Activated T-cell treated with anti-CD3 and anti-CD28 coated beads, Interleukin-2, amount 50 U/mL, for 24 hours (primary cell): ENCODE measurements around the gene NBR1.
"Not testable (repeated sequence)": the region's sequence is repeated elsewhere in the genome, so short reads cannot be mapped to it uniquely, and the experiment has no call there.

ENCODE experiments used
- DNase-seq: peaks from one replicate; pipeline ENCODE4 v3.0.0-alpha.2; 2020
- H3K27ac Mint-ChIP-seq: 2 replicates; pipeline ENCODE4 v1.8.0; 2020; ENCODE audit warnings: mild to moderate bottlenecking, mixed read lengths
- H3K27me3 Mint-ChIP-seq: 2 replicates; pipeline ENCODE4 v1.8.0; 2020; ENCODE audit warnings: mixed read lengths
- H3K36me3 Mint-ChIP-seq: 2 replicates; pipeline ENCODE4 v1.8.0; 2020; ENCODE audit warnings: low read depth, mixed read lengths
- H3K4me1 Mint-ChIP-seq: 2 replicates; pipeline ENCODE4 v1.8.0; 2020; ENCODE audit warnings: low read depth, mixed read lengths
- H3K4me3 Mint-ChIP-seq: 2 replicates; pipeline ENCODE4 v1.8.0; 2020; ENCODE audit warnings: mild to moderate bottlenecking, moderate library complexity, mixed read lengths
- H3K9me3 Mint-ChIP-seq: 2 replicates; pipeline ENCODE4 v1.8.0; 2020; ENCODE audit warnings: mixed read lengths

NBR1 gene

DNA sequence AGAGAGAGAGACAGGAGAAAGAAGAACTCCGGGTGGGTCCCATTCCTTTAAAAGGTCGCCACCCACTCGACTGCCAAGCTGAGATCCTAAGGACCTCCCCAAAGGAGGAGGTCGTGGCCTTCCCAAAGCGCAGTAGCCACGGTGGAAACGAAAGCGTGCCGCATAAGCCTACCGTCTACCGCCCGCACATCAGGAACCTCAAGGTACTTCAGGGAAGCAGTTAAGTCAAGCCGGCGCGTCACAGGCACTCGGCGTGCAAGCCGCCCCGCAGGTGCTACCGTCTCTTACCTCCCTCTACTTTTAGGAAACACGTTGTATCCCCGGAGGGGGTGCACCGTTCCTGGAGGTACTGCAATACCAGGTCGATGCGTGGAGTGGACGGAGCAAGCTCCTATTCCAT lies 68.6 kb downstream of the NBR1 start:
- not testable (repeated sequence) for H3K4me3 Mint-ChIP-seq, H3K27ac Mint-ChIP-seq, H3K36me3 Mint-ChIP-seq, H3K27me3 Mint-ChIP-seq, H3K9me3 Mint-ChIP-seq, DNase-seq, H3K4me1 Mint-ChIP-seq

DNA sequence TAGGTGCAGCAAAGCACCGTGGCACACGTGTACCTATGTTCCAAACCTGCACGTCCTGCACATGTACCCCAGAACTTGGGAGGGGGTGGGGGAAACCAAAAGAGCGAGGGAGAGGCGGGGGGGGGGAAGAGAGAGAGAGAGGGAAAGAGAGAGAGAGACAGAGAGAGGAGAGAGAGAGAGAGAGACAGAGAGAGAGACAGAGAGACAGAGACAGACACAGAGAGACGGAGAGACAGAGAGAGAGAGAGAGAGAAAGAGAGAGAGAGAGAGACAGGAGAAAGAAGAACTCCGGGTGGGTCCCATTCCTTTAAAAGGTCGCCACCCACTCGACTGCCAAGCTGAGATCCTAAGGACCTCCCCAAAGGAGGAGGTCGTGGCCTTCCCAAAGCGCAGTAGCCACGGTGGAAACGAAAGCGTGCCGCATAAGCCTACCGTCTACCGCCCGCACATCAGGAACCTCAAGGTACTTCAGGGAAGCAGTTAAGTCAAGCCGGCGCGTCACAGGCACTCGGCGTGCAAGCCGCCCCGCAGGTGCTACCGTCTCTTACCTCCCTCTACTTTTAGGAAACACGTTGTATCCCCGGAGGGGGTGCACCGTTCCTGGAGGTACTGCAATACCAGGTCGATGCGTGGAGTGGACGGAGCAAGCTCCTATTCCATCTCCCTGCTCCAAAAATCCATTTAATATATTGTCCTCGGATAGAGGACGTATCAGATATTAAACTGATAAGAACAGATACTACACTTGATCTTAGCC lies 69.8 kb downstream of the NBR1 start:
- not testable (repeated sequence) for H3K9me3 Mint-ChIP-seq, H3K4me3 Mint-ChIP-seq, H3K4me1 Mint-ChIP-seq, H3K27ac Mint-ChIP-seq, DNase-seq, H3K36me3 Mint-ChIP-seq, H3K27me3 Mint-ChIP-seq

DNA sequence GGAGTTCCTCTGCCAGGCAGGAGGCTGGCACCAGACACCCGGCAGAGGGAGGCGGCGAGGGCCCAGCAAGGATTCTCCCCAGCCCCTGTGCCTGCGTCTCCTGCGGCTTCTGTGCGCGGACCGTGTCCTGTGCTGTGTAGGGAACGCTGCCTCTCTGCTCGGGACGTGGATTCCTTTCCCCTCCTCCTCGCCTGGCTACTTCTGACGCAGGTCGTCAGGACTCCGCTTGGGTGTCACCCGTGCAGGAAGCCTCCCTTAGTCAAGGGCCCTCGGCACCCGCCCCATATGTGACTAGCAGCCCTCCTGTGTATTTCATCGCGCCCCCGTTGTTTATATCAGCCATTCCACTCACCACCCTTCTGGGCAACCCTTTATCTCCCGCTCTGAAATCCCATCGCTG lies 75.4 kb downstream of the NBR1 start:
- not testable (repeated sequence) for H3K4me1 Mint-ChIP-seq, DNase-seq, H3K4me3 Mint-ChIP-seq, H3K27ac Mint-ChIP-seq, H3K27me3 Mint-ChIP-seq, H3K36me3 Mint-ChIP-seq, H3K9me3 Mint-ChIP-seq
